ENCODE results near the gene RBM17.
A peak's percentile ranks its signal among the peaks of the same experiment; 100 is the strongest.
"Not testable (repeated sequence)": the region's sequence is repeated elsewhere in the genome, so short reads cannot be mapped to it uniquely, and the experiment has no call there.

Gene RBM17

GRCh38 chr10:6109444-6109775, 20.6 kb downstream of the RBM17 start:
- no peak for DNase-seq

- DNase-seq: no peak
Measured at GRCh38 chr10:6110136-6110535, 21.3 kb downstream of the RBM17 start.

GRCh38 chr10:6112893-6113292, 24.1 kb downstream of the RBM17 start:
- DNase-seq: no peak

- DNase-seq: no peak
Measured at GRCh38 chr10:6114299-6114698, 25.5 kb downstream of the RBM17 start.

GRCh38 chr10:6114805-6115341, 26.0 kb downstream of the RBM17 start:
- peak in 18 of 56 donors; percentile 10 to 75 (median 34) for DNase-seq

- no peak for DNase-seq
Measured at GRCh38 chr10:6115411-6115810, 26.6 kb downstream of the RBM17 start.

- DNase-seq: no peak
Measured at GRCh38 chr10:6115824-6116350, 27.1 kb downstream of the RBM17 start.

- DNase-seq: no peak
Measured at GRCh38 chr10:6116806-6117205, 28.0 kb downstream of the RBM17 start.

- no peak for DNase-seq
Measured at GRCh38 chr10:6117711-6118110, 28.9 kb downstream of the RBM17 start.

GRCh38 chr10:6119423-6119822, 30.6 kb downstream of the RBM17 start:
- DNase-seq: peak in 1 of 56 donors; percentile 27

- no peak for DNase-seq
Measured at GRCh38 chr10:6119962-6120361, 31.1 kb downstream of the RBM17 start.

- DNase-seq: peak in 6 of 56 donors; percentile 18 to 41 (median 30)
Measured at GRCh38 chr10:6120691-6121090, 31.9 kb downstream of the RBM17 start.

- DNase-seq: no peak
Measured at GRCh38 chr10:6121146-6121545, 32.3 kb downstream of the RBM17 start.

- DNase-seq: no peak
Measured at GRCh38 chr10:6123532-6123931, 34.7 kb downstream of the RBM17 start.

GRCh38 chr10:6124666-6125065, 35.8 kb downstream of the RBM17 start:
- DNase-seq: peak in 36 of 56 donors; percentile 18 to 87 (median 54)

- not testable (repeated sequence) for DNase-seq
Measured at GRCh38 chr10:6127461-6127860, 38.6 kb downstream of the RBM17 start.

GRCh38 chr10:6128087-6128486, 39.3 kb downstream of the RBM17 start:
- no peak for DNase-seq

GRCh38 chr10:6128591-6129251, 39.9 kb downstream of the RBM17 start:
- DNase-seq: peak in 13 of 56 donors; percentile 16 to 45 (median 28)

- no peak for DNase-seq
Measured at GRCh38 chr10:6130848-6131470, 42.1 kb downstream of the RBM17 start.

GRCh38 chr10:6133331-6134098, 44.7 kb downstream of the RBM17 start:
- peak in 1 of 56 donors; percentile 32 for DNase-seq

- DNase-seq: no peak
Measured at GRCh38 chr10:6134099-6134823, 45.4 kb downstream of the RBM17 start.
